ENCODE measurements around the gene OSER1. TPM values are rescaled to one million over a fixed set of nuclear protein-coding genes. Genes with fewer than 3 reads are reported as not detected.

Gene OSER1
- 79.7 and 82.3 TPM in 2 replicates for total RNA-seq (2022)
- Bru-seq, nascent RNA = percentile 98 among the genes with signal in this experiment
- BruChase-seq, experiment 1, labeled RNA remaining after a 2-hour chase = percentile 96 among the genes with signal in this experiment
- BruChase-seq, experiment 2, labeled RNA remaining after a 6-hour chase = percentile 94 among the genes with signal in this experiment
- long read RNA-seq, transcript OSER1-201 (4 exons, 1,572 nt) = major isoform, 208 of 270 reads
- long read RNA-seq, partial matches to known transcripts = 13 of 270 reads
- long read RNA-seq, other reads (novel, unspliced or antisense) = 49 of 270 reads

GRCh38 chr20:44210406-44211176, at the start of gene OSER1:
TSS of gene OSER1 (minus strand) at chr20:44210771. CDS start at chr20:44206957, 3,814 bp downstream.
- no peak for TF ChIP-seq CTCF (IDR thresholded peaks at IDR 0.05; ENCODE audit: insufficient read depth in 1 of 2, low read depth in 1 of 2, low read length in 1 of 2, severe bottlenecking in 1 of 2, unreplicated experiment in 1 of 2)
- ChIA-PET CTCF (interaction anchor here (0.6 to 2.4 kb wide), 8 partner anchors 8 to 261 kb away, joined by 3 to 19 read pairs (median 9); partner anchors contain the start of gene FITM2), POLR2A (interaction anchor here (0.5 to 1.4 kb wide), 8 partner anchors 26 to 607 kb away, joined by 3 to 9 read pairs (median 6); partner anchors contain the start of gene TTPAL)
- H3K9me3 ChIP-seq = no peaks in the 10 kb centered on the region
- BruUV-seq (replicated peaks) = no TSS peak
- intact Hi-C loops (cut with micrococcal nuclease; ENCODE audit: unreplicated experiment) = loop anchor here (1.0 to 10.0 kb wide), 5 partner anchors 23 to 747 kb away; partner anchors contain the start of genes JPH2 and YWHAB
- DNase-seq = peak; percentile 100
- no peaks in the 10 kb centered on the region for H3K27me3 ChIP-seq (replicated peaks; ENCODE audit: control insufficient read depth, insufficient read depth, low read length)
- H3K36me3 ChIP-seq (ENCODE audit: control insufficient read depth, insufficient read depth, low read length) = peaks cover 1% of the 10 kb centered on the region; the same call in 1 of the 2 replicates
- Mint-ChIP-seq H3K9me3 (ENCODE audit: unreplicated experiment) (no peaks in the 10 kb centered on the region), H3K27me3 (ENCODE audit: insufficient read depth, unreplicated experiment) (no peaks in the 10 kb centered on the region), H3K4me3 (ENCODE audit: unreplicated experiment) (peak within 1 kb of the TSS; percentile 95), H3K36me3 (ENCODE audit: insufficient read depth, unreplicated experiment) (peaks cover 61% of the 10 kb centered on the region), H3K27ac (ENCODE audit: unreplicated experiment) (peak within 1 kb of the TSS; percentile 96), H3K4me1 (ENCODE audit: low read depth, unreplicated experiment) (peaks cover 27% of the 10 kb centered on the region)
- peak within 1 kb of the TSS; percentile 74 for H3K4me3 ChIP-seq (ENCODE audit: low read depth, low read length)
- H3K4me1 ChIP-seq = peaks cover 19% of the 10 kb centered on the region

GRCh38 chr20:44258226-44258890, 47.8 kb upstream of the OSER1 start:
- H3K4me3 Mint-ChIP-seq (ENCODE audit: unreplicated experiment) = no peak overlapping the region
- POLR2A ChIA-PET = no interaction called here
- DNase-seq = no peak
- no peaks in the 10 kb centered on the region for H3K36me3 Mint-ChIP-seq (ENCODE audit: insufficient read depth, unreplicated experiment)
- Histone ChIP-seq H3K4me3 (ENCODE audit: low read depth, low read length) (no peak overlapping the region), H3K36me3 (ENCODE audit: control insufficient read depth, insufficient read depth, low read length) (no peaks in the 10 kb centered on the region), H3K4me1 (no peaks in the 10 kb centered on the region), H3K9me3 (no peaks in the 10 kb centered on the region), H3K27me3 (replicated peaks; ENCODE audit: control insufficient read depth, insufficient read depth, low read length) (no peaks in the 10 kb centered on the region)
- peaks cover 15% of the 10 kb centered on the region for H3K27me3 Mint-ChIP-seq (ENCODE audit: insufficient read depth, unreplicated experiment)
- no peaks in the 10 kb centered on the region for H3K9me3 Mint-ChIP-seq (ENCODE audit: unreplicated experiment)
- BruUV-seq (replicated peaks) = no TSS peak
- H3K4me1 Mint-ChIP-seq (ENCODE audit: low read depth, unreplicated experiment) = no peaks in the 10 kb centered on the region
- CTCF ChIA-PET = no interaction called here
- intact Hi-C loops (cut with micrococcal nuclease; ENCODE audit: unreplicated experiment) = no loop called here
- no peak overlapping the region for H3K27ac Mint-ChIP-seq (ENCODE audit: unreplicated experiment)
- no peak for TF ChIP-seq CTCF (IDR thresholded peaks at IDR 0.05; ENCODE audit: insufficient read depth in 1 of 2, low read depth in 1 of 2, low read length in 1 of 2, severe bottlenecking in 1 of 2, unreplicated experiment in 1 of 2)

- DNase-seq = no peak
- H3K4me1 Mint-ChIP-seq (ENCODE audit: low read depth, unreplicated experiment) = no peaks in the 10 kb centered on the region
- TF ChIP-seq CTCF (IDR thresholded peaks at IDR 0.05; ENCODE audit: insufficient read depth in 1 of 2, low read depth in 1 of 2, low read length in 1 of 2, severe bottlenecking in 1 of 2, unreplicated experiment in 1 of 2) = no peak
- H3K9me3 Mint-ChIP-seq (ENCODE audit: unreplicated experiment) = no peaks in the 10 kb centered on the region
- no peak overlapping the region for H3K27ac Mint-ChIP-seq (ENCODE audit: unreplicated experiment)
- Histone ChIP-seq H3K27me3 (replicated peaks; ENCODE audit: control insufficient read depth, insufficient read depth, low read length) (no peaks in the 10 kb centered on the region), H3K4me1 (no peaks in the 10 kb centered on the region), H3K9me3 (no peaks in the 10 kb centered on the region), H3K36me3 (ENCODE audit: control insufficient read depth, insufficient read depth, low read length) (no peaks in the 10 kb centered on the region), H3K4me3 (ENCODE audit: low read depth, low read length) (no peak overlapping the region)
- intact Hi-C loops (cut with micrococcal nuclease; ENCODE audit: unreplicated experiment) = no loop called here
- H3K4me3 Mint-ChIP-seq (ENCODE audit: unreplicated experiment) = no peak overlapping the region
- no peaks in the 10 kb centered on the region for H3K36me3 Mint-ChIP-seq (ENCODE audit: insufficient read depth, unreplicated experiment)
- POLR2A ChIA-PET = no interaction called here
- CTCF ChIA-PET = interaction anchor here (1.5 kb wide), 1 partner anchor 54 kb away, joined by 4 read pairs; the partner anchor contains the start of gene FITM2
- no TSS peak for BruUV-seq (replicated peaks)
- peaks cover 13% of the 10 kb centered on the region for H3K27me3 Mint-ChIP-seq (ENCODE audit: insufficient read depth, unreplicated experiment)
Measured at GRCh38 chr20:44256961-44257360, 46.4 kb upstream of the OSER1 start.

Measured in Caco-2 (cell line).